Fibroblast of skin of back (primary cell): ENCODE data around the gene CNNM2. TPM values are rescaled to one million over a fixed set of nuclear protein-coding genes. Genes with fewer than 3 reads are reported as not detected.
A peak's percentile ranks its signal among the peaks of the same experiment; 100 is the strongest.

Experiments used
- DNase-seq: peaks from one replicate; pipeline ENCODE4 v3.0.0-alpha.2; 2013
- polyA plus RNA-seq, 2 experiments: library from polyadenylated mRNA; unstranded; fragments of 120-200 nt; gene quantifications; one replicate each; pipeline ENCODE4 v1.2.1, GENCODE V29; 2013; ENCODE audit not compliant: insufficient read length in 2 of 2

Gene CNNM2
- 15.1 TPM for polyA plus RNA-seq (2013, experiment 1 of 2; ENCODE audit: insufficient read length)
- polyA plus RNA-seq (2013, experiment 2 of 2; ENCODE audit: insufficient read length), result 29.0 TPM

DNA sequence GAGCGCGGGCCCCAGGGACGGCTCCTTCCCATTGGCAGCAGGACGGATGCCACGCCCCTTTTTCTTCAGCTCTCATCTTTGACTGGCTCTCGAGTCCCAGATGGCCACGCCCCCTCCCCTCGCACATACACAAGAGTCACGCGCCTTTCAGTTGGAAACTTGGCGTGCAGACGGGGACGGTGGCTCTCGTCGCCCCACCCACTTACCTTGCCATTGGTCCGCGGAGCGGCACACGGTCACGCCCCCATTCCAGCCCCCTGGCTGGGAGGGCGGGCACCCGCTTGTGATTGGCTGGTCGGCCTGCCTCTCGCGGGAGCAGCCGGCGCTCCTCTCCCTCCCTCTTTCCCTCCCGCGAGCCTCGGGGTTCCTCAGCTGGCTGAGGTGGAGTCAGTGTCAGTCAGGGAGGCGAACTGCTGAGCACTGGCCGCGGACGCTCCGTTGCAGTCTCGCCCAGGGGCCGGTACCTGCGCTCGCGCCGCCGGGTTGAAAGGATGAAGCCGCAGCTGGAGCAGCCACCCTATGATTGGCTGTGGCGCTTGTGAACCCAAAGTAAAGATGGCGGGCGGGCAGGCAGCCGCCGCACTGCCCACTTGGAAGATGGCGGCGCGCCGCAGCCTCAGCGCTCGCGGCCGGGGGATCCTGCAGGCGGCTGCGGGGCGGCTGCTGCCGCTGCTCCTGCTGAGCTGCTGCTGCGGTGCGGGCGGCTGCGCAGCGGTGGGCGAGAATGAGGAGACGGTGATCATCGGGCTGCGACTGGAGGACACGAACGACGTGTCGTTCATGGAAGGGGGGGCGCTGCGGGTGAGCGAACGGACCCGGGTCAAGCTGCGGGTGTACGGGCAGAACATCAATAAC lies at the start of gene CNNM2:
CNNM2 (plus strand) TSS at position 333 of the 855 bp plus-strand sequence; CDS start at position 520, 187 bp downstream.
- DNase-seq, result peak; percentile 100

DNA sequence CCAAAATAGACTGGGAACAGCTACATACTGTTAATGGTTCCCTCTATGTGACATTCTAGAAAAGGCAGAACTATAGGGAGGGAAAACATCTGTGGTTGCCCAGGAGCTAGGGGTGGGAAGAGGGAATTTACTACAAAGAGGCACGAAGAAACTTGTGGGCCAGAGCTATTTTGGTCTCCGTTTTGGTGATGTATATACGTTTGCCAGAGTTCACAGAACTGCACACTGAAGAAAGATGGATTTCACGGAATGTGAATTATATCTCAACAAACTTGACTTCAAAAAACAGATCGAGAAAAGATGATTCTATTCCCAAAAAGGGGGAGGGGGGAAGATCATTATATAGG lies 49.2 kb upstream of the CNNM2 start:
- DNase-seq, result peak; percentile 23

DNA sequence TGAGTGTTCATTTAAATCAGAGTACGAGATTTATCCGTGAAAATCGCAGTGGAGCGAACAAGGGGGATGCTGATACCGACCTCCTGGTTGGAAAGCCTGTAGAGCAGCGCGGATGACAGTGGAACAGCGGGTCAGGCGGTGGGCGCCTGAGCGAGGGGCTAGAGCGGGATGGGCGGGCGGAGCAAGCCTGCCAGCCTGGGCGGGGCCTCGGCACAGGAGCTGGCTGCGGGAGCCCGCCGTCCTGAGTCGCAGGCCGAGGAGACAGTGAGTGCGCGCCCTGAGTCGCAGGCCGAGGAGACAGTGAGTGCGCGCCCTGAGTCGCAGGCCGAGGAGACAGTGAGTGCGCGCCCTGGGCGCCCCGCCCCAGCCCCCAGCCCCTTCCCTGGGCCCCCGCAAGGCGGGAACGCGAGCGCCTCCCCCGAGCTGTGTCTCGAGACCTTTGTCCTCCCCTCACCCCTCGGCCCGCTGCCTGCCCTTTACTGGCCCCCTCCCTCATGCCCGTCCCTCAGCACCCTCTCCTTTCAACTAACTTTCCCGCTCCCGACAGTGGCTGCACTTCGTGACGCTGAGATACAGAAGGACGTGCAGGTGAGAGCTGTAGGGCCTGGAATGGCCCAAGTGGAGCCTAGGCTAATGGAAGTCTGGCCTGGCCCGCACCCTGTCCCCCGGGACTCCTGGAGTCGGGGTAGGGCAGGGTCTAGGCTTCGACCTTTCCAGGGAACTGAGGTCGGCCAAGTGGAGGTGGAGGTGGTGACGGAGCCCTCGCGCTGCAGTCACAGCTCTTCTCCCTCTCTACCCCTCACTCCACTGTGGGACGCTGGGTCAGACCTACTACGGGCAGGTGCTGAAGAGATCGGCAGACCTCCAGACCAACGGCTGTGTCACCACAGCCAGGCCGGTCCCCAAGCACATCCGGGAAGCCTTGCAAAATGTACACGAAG lies 48.6 kb upstream of the CNNM2 start, which contains the start of gene AS3MT:
AS3MT (plus strand) TSS at position 213 of the 941 bp plus-strand sequence; CDS start at position 336, 123 bp downstream.
- peak; percentile 49 for DNase-seq

DNA sequence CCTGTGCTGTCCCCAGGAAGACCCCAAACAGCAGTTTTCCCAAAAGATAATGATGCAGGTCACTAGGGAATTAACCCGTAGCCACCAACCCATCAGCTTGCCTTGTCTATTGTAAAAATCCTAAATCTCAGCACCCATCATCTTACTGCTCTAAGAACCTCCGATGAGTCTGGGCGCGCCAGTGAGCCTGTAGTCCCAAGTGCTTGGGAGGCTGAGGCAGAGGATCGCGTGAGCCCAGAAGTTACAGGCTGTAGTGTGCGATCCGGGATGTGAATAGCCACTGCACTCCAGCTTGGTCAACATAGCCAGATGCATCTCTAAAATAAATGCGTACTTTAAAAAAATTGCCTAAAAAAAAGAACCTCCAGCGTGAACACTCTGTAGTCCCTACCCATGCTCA lies 47.9 kb upstream of the CNNM2 start:
- no peak for DNase-seq

DNA sequence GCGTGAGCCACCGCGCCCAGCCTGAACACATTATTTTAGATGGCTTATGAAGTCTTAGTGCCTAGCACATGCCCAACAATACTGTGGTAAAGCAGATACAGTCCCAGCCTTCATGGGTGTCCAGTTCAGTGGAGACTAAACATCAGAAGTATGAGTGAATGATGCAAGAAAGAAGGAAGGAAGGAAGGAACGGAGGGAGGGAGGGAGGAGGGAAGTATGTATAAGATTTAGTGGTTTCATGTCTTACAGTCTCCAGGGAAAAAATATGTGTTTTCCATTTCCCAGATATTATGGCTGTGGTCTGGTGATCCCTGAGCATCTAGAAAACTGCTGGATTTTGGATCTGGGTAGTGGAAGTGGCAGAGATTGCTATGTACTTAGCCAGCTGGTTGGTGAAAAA lies 45.9 kb upstream of the CNNM2 start:
- peak; percentile 20 for DNase-seq

DNA sequence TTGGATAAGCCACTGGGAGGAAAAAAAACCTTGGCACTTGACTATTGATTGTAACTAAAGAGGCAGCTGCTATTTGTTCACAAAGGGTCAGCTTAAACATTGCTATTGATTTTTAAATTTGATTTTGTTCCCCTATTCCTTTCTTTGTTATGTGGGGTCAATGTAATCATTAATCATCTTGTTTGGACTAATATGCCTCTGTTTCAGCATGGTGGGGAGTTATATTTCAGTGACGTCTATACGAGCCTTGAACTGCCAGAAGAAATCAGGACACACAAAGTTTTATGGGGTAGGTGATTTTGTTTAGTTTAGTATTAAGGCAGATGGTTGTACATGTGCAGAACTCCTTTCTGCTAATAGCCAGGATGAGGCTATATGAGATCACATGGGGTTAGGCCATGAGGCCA lies 41.3 kb upstream of the CNNM2 start:
- DNase-seq, result no peak

DNA sequence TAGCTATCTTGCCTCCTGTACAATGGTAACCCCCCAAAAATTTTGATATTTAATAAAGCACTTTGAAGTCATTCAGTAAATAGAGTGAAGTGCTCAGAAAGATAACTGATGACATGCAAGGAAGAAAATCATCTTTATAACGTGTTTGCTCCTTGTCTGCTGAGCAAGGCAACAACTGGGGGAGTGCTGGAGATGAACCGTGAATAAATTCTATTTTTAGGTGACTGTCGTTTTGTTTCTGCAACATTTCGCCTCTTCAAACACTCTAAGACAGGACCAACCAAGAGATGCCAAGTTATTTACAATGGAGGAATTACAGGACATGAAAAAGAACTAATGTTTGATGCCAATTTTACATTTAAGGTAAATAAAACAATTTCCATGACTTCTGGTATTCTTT lies 39.5 kb upstream of the CNNM2 start:
- DNase-seq, result no peak

DNA sequence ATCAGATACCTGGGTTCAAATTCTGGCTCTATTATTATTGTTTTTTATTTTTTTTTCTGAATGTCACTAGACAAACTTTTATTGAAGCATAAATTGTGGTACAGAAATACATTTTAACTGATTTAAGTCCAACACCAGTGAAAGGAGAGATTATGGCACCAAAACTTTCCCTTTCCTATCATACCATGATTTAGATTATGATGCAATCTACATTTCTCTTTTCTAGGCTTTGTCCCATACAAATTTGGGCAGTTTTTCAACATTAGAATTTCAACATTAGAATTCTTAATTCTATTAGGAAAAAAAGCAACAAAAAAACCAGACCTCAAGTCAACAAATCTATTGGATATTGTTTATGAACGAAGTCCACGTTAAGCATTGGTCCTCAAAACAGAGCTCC lies 37.8 kb upstream of the CNNM2 start:
- no peak for DNase-seq

DNA sequence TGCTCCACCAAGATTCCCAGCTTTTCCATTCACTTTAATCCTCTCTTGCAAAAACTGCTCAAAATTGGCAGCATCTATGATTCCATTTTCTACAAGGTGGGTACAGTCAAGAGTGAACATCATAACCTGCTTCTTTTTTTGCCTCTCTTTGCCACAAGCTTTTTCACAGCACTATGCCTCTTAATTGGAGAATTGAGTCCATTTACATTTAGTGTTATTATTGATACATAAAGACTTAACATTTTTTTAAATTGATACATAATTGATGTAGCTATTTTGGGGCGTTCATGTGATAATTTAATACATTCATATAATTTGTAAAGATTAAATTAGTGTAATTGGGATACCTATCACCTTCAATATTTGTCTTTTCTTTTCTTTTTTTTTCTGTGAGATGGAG lies 30.0 kb upstream of the CNNM2 start:
- no peak for DNase-seq

DNA sequence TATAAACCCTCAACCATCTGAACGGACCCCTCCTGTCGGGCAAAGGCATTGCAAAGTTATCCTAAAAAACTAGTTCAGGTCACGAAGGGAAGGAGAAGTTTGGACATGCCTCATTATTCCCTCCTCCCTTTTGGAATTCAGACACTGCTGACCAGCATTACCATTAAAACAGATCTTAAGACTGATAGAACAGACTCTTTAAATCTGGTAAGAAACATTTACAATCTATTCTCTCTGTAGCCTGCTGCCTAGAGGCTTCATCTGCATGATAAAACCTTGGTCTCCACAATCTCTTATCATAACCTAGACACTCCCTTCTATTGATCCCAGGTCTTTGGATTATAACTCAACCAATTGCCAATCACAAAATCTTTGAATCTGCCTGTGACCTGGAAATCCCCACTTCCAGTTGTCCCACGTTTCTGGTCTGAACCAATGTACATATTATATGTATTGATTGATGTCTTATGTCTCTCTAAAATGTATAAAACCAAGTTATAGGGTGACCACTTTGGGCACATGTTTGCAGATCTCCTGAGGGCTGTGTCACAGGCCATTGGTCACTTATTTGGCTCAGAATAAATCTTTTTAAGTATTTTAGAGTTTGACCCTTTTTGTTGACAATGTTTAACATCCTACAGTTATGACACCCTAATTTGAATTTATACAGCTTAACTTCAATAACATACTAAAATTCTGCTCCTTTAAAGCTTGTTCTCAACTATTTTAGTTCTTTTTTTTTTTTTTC lies 23.5 kb upstream of the CNNM2 start:
- no peak for DNase-seq

DNA sequence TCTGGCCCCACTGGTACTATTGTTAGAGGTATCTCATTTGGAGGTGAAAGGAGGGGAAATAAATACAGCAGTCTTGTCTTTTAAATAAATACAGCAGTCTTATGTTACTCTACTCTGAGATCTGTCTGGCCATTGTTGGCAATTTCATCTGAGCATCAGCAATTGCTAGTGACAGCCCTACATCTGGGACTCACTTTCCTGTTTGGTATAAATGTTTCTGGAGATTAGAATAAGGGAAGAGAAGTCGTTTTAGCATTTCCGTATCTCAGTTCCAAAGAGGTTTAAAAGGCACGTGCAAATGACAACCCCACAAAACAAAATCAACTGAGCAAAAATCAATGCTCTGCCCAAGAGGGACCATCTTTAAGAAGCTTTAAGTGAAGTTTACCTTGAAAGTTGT lies 18.1 kb upstream of the CNNM2 start:
- DNase-seq, result no peak

DNA sequence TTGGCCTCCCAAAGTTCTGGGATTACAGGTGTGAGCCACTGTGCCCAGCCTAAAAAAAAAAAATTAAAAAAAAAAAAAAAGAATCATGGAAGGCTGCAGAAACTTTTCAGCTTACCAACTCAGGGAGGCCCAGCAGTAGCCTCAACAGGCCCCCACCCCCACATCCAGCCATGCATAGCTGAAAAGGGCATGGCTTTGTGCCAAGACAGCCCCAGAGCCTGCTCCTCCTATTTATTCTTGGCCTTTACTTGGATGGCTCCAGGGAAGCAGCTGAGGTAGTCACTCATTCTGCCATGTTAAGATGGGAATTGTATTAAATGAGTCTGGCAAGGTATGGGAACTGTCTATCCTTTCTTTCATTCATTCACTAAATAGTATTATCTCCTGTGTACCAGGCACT lies 13.7 kb upstream of the CNNM2 start:
- no peak for DNase-seq

DNA sequence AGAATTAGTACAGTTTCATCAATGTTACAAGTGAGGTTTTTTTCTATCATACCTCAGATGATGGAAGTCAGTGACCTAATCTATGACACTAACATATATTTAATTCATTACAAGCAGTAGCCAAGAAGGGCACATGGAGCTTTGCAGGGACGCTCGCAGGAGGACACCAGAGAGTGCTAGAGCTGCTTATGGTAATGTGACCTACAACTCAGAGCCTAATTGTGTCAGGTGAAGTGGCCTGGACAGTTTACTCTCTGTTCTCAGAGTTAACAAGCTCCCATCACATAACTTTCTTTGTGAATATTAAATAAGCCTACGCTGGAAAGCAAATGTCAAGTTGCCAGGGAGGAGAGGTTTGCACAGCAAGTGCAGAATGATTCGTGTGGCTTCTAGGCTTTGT lies 11.6 kb upstream of the CNNM2 start:
- DNase-seq, result no peak

DNA sequence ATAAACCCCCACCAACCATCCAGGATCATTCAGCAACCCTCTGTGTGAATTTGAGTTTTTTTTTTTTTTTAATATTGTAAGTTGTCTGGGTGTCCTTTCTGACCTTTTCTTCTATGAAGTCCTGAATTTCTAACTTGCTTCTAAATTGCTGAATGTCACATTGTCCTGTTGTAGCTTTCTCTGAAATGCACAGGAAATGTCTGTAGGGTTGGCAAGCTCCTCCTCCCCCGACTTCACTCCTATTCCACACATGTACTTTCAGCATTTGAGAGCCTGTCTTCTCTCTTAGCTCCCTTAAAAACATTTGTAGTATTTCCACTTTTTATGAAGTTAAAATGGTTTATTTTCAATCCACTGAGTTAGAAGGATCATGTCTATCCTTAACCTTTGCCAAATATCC lies 3.3 kb upstream of the CNNM2 start:
- DNase-seq, result no peak

DNA sequence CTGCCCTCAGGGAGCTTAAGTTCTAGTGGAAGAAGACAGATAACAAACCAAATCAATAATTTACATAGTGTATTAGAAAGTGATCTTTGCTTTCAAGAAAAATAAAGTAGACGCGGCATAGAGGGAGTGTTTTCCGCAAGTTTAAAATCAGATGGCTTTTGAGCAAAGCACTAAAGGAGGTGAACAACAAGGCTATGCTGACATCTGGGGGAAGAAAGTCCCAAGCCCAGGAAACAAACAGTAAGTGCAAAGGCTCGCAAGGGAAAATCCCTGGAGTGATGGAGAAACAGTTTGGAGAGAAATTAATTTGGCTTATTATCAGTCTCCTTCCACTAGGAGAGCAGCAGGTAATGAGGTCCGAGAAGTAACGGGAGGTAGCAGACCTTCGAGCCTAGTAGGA lies 1.9 kb upstream of the CNNM2 start:
- DNase-seq, result no peak

DNA sequence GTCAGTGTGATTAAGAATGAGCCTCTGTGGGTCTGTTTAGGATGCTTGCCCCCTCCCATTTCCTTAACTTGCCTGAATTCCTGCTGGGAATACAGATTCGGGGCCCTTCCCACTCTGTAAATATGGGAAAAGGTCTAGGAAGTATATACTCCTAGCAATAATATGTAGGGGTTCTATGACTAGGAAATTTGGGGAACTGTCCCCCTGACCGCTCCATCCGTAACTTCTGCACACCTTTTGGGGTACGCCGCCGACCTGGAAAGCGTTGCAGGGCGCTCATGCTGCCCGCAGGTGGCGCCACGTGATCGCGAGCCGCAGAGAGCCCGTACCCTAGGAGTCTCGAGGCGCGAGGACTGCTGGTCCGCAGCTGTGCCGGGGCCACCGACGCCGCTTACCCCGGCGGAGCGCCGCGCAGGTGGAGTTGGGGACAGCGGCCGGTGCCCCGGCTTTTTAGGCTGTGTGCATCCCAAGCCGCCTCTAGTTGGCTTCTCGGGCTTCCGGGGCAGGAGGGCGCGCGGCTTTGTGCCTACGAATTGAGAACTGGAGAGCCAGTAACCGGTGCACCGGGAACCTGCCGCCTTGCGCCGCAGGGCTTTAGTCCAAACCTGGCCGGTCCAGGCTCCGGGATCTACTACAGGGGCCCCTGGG lies 656 bp upstream of the CNNM2 start:
- DNase-seq, result peak; percentile 62

DNA sequence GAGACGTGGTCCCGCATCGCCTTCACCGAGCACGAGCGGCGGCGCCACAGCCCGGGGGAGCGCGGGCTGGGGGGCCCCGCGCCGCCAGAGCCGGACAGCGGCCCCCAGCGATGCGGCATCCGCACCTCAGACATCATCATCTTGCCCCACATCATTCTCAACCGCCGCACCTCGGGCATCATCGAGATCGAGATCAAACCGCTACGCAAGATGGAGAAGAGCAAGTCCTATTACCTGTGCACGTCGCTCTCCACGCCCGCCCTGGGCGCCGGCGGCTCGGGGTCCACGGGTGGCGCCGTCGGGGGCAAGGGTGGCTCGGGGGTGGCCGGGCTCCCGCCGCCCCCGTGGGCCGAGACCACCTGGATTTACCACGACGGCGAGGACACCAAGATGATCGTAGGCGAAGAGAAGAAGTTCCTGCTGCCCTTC lies 737 bp downstream of the CNNM2 start:
- DNase-seq, result peak; percentile 17

DNA sequence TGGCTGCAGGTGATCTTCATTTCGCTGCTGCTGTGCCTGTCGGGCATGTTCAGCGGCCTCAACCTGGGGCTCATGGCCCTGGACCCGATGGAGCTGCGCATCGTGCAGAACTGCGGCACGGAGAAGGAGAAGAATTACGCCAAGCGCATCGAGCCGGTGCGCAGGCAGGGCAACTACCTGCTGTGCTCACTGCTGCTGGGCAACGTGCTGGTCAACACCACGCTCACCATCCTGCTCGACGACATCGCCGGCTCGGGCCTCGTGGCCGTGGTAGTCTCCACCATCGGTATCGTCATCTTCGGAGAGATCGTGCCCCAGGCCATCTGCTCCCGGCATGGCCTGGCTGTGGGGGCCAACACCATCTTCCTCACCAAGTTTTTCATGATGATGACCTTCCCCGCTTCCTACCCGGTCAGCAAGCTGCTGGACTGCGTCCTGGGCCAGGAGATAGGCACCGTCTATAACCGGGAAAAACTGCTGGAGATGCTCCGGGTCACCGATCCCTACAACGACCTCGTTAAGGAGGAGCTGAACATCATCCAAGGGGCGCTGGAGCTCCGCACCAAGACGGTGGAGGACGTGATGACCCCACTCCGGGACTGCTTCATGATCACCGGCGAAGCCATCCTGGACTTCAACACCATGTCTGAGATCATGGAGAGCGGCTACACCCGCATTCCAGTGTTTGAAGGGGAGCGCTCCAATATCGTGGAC lies 1.3 kb downstream of the CNNM2 start:
- DNase-seq, result peak; percentile 11

DNA sequence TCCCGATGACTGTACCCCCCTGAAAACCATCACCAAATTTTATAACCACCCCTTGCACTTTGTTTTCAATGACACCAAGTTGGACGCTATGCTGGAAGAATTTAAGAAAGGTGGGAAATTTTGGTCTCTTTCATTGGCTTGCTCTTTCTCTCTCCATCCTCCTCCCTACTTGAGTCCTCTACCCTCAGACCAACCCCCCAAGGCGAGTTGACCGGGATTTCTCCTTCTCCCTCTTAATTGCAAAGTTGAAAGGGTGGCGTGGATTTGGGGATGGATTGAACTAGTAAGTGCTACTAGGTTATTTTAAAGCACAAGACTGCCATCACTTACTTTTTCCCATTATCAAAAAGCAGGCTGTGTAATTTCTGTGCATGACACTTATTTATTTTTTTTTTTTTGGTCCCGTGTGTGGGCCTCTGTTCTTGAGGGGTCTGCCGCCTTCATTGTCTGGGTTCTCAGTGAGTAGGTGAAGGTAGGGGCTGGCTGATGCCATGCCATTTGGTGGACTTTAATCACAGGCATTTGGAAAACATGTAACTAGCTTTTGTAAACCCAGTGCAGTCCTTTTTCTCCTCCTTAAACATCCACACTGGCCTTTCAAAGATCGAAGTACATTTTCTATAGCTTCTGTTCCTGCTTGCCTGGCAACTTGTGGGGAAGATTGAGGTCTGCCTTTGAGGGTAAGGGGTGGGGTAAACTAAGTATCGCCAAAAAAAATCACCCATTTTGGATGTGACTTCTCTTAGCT lies 2.1 kb downstream of the CNNM2 start:
- peak; percentile 19 for DNase-seq

DNA sequence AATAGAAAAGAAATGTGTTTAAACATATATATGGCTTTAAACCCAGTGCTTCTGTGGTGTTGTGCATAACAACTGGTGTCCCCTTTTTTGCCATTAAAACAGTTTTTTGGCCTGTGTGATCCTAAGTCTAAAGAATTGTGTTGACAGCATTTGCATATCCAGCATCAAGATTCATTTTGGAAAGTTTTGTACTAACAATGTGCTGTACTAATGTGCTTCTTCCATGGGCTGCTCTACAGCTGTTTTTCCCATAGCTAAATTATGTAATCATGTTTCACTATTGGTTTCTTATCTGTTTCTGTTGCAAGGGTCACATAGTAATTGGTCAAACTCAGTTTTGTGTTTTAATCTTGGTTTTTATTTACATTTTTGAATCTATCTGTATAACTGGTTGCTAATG lies 5.5 kb downstream of the CNNM2 start:
- DNase-seq, result no peak

DNA sequence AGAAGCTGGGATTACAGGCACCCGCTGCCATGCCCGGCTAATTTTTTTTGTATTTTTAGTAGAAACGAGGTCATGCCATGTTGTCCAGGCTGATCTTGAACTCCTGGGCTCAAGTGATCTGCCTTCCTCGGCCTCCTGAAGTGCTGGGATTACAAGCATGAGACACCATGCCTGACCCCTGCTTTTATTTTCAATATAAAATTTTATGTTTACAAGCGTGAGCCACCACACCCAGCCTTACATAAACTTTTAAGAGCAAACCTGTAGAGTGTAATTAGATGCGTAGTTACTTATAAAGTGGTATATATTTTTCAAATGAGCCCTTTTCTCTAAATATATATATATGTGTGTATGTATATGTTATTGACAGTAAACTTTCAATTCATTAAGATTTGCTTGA lies 8.7 kb downstream of the CNNM2 start:
- DNase-seq, result no peak
